HG02798 (cell line): ENCODE measurements around the gene TENT5C.

Experiments used
- ATAC-seq: cut with Tn5 transposase; IDR thresholded peaks from one replicate; pipeline ENCODE4 v1.9.1; 2021; ENCODE audit warnings: mild to moderate bottlenecking; ENCODE audit not compliant: unreplicated experiment, poor library complexity

Gene TENT5C

GRCh38 chr1:117671781-117672501, 66.1 kb downstream of the TENT5C start:
- ATAC-seq: no peak

DNA sequence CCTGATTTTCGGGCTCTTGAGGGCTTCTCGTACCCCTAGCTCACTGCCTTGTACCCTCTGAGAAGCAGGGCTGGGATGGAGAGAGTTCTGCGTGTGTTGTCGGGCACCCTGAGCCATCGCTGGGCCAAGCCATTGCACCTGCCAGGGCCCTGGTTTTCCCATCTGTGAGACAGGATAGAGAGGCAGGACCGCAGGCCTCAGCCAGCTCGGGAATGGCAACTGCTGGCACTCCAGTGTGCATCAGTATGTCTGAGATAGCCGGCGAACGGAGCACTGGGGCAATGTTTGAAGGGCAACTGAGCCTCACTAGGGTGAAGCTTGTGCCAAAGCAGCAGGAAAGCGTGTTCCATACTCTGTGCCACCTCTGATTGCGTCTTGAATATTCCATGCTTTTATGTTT, 66.9 kb downstream of the TENT5C start:
- ATAC-seq: no peak

DNA sequence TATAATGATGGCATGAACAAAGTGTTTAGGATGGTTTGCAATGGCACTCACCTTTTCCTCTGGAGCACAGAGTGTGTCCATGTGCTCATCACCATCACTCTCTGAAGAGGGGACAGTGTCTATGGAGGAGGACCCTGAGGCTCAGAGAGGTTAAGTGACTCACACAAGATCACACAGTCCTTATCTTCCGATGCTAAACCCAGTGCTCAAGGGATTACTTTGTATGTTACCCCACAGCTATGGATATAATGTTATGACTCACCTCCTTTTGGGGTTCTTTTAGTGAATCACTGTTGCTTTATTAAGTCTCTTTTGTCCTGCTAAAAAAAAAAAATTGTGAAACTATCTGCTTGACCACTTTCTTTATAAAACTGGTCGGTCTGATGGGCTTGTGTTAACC, 67.6 kb downstream of the TENT5C start:
- ATAC-seq: no peak

GRCh38 chr1:117674521-117675400, 68.9 kb downstream of the TENT5C start:
- ATAC-seq: peak; percentile 66

DNA sequence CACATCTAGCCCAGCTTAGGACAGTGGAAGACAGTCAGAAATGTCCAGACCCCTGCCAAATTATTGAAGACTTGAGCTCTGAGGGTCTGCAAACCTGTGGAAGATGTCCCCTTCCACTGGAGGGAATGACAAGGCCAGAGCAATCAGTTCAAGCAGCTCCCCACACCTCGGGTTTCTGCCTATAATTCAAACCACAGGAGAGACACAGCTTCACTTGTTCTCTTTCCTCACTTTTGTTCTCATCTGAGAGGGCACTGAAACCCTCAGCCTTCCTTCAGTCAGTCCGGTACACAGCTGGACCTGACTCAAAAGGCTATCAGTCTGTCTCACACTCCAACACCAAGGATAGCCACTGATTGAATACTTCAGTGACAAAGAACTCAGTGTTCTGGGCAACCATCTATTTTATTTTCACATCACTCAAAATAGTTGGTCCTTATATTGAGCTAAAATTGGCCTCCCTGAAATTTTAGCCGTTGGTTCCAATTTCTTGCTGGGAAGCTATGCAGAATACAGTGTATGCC, 70.1 kb downstream of the TENT5C start:
- ATAC-seq: no peak

DNA sequence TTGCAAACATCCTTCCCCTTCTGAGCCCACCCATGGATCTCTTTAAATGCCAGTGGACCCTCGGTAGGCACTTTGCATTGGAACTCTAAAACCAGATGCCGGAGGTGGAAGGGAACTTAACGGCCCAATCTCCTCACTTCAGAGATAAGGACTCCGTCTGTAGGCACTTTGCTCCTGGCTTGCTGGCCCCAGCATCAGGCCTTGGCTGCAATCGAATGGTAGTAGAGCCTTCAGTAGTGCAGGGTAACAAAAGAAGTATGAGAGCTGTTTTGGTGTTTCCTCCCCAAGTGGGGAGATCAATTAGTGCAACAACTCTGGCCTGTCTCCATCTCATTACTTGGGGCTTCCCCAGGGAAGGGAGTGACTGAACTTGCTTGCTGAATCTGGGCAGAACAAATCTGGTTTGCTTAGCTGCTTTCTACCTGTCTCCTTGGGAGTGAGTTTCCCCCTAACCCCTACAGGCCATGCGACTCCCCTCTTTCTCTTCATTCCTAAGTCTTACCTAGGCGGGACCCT, 70.8 kb downstream of the TENT5C start:
- no peak for ATAC-seq
